Jurkat, Clone E6-1 (cell line): ENCODE measurements around the gene RAP1A.

Experiments
- DNase-seq: peaks from one replicate; pipeline ENCODE4 v3.0.0-alpha.2; 2011; ENCODE audit warnings: low read depth, low spot score
- H3K4me3 ChIP-seq: 2 replicates; pipeline ENCODE4 v1.5.1; 2011; ENCODE audit warnings: mild to moderate bottlenecking, low read length, control low read depth, moderate library complexity

RAP1A gene

GRCh38 chr1:111729946-111730681 is 110.5 kb downstream of the RAP1A start:
- DNase-seq = no peak
- H3K4me3 ChIP-seq = no peak overlapping the region

GRCh38 chr1:111730706-111731105 is 111.1 kb downstream of the RAP1A start:
- no peak overlapping the region for H3K4me3 ChIP-seq
- DNase-seq = no peak

GRCh38 chr1:111731956-111732355 is 112.4 kb downstream of the RAP1A start:
- no peak overlapping the region for H3K4me3 ChIP-seq
- DNase-seq = no peak

GRCh38 chr1:111732718-111733117 is 113.1 kb downstream of the RAP1A start:
- DNase-seq = no peak
- H3K4me3 ChIP-seq = no peak overlapping the region

- no peak overlapping the region for H3K4me3 ChIP-seq
- no peak for DNase-seq
These were observed 113.8 kb downstream of the RAP1A start for GRCh38 chr1:111733183-111733991.

GRCh38 chr1:111733992-111734341 is 114.4 kb downstream of the RAP1A start:
- H3K4me3 ChIP-seq = no peak overlapping the region
- DNase-seq = no peak

GRCh38 chr1:111734426-111734825 is 114.8 kb downstream of the RAP1A start:
- no peak overlapping the region for H3K4me3 ChIP-seq
- DNase-seq = no peak

- no peak for DNase-seq
- no peak overlapping the region for H3K4me3 ChIP-seq
These were observed 115.3 kb downstream of the RAP1A start for GRCh38 chr1:111734856-111735255.

- no peak overlapping the region for H3K4me3 ChIP-seq
- no peak for DNase-seq
These were observed 115.7 kb downstream of the RAP1A start for GRCh38 chr1:111735321-111735720.

GRCh38 chr1:111735858-111736544 is 116.4 kb downstream of the RAP1A start:
- DNase-seq = no peak
- no peak overlapping the region for H3K4me3 ChIP-seq

- no peak overlapping the region for H3K4me3 ChIP-seq
- no peak for DNase-seq
These were observed 117.1 kb downstream of the RAP1A start for GRCh38 chr1:111736548-111737215.

GRCh38 chr1:111737216-111738132 is 117.9 kb downstream of the RAP1A start:
- DNase-seq = no peak
- peak overlapping the region; percentile 61 for H3K4me3 ChIP-seq

GRCh38 chr1:111738133-111738435 is 118.5 kb downstream of the RAP1A start:
- no peak for DNase-seq
- H3K4me3 ChIP-seq = peak overlapping the region; percentile 61

GRCh38 chr1:111738436-111739193 is 119.0 kb downstream of the RAP1A start:
- peak; percentile 38 for DNase-seq
- H3K4me3 ChIP-seq = peak overlapping the region; percentile 61

- DNase-seq = peak; percentile 46
- H3K4me3 ChIP-seq = peak within 1 kb of the TSS; percentile 61
These were observed 119.8 kb downstream of the RAP1A start, which contains the start of gene INKA2 for GRCh38 chr1:111739194-111739924. INKA2 (minus strand) TSS chr1:111739395; CDS start chr1:111739242, 153 bp downstream.

GRCh38 chr1:111739925-111740765 is 120.6 kb downstream of the RAP1A start:
- DNase-seq = no peak
- H3K4me3 ChIP-seq = peak overlapping the region; percentile 61
